Right cardiac atrium (tissue), 5 donors: ENCODE data around the gene RBM19. TPM values are rescaled to one million over a fixed set of nuclear protein-coding genes. Genes with fewer than 3 reads are reported as not detected.

ENCODE experiments used
- ATAC-seq, 2 donors: fragments of 200-7000 bp; cut with Tn5 transposase; one replicate each; pipeline versions ENCODE4 v1.8.0 to v1.9.1; 2020; ENCODE audit warnings: moderate library complexity in 2 of 2, mild to moderate bottlenecking in 1 of 2
- DNase-seq, 3 donors: peaks; one replicate each; pipeline ENCODE4 v3.0.0-alpha.2; 2020
- H3K27ac ChIP-seq: one replicate; pipeline ENCODE4 v1.5.1; 2013; ENCODE audit warnings: mild to moderate bottlenecking, low read length, control low read depth, moderate library complexity
- H3K27me3 ChIP-seq: one replicate; pipeline ENCODE4 v1.6.1; 2013; ENCODE audit not compliant: control insufficient read depth, insufficient read depth
- H3K4me1 ChIP-seq: one replicate; pipeline ENCODE4 v1.6.1; 2013; ENCODE audit warnings: low read length; ENCODE audit not compliant: control insufficient read depth, insufficient read depth
- H3K4me3 ChIP-seq: one replicate; pipeline ENCODE4 v1.5.1; 2013; ENCODE audit warnings: low read length, control low read depth
- H3K9me3 ChIP-seq: one replicate; pipeline ENCODE4 v1.6.1; 2013; ENCODE audit warnings: low read length; ENCODE audit not compliant: control insufficient read depth
- WGBS: extraction: QIAGEN DNeasy Blood & Tissue Kit; methylation state at CpG from one replicate; pipeline ENCODE4 v1.1.7; 2013; 5-methylcytosine and 5-hydroxymethylcytosine counted together
- intact Hi-C, 4 donors: fragments of 100-400 bp; cut with DNase I; formaldehyde crosslinking; loops; one replicate each; pipeline versions ENCODE4 v1.11.0 to v1.14.0; 2022 to 2023
- long read RNA-seq, 4 donors: library from polyadenylated mRNA; unstranded; transcript quantifications; one replicate each; pipeline ENCODE4 v2.0.0, GENCODE V29; 2020 to 2021
- polyA plus RNA-seq: library from polyadenylated mRNA; stranded (reverse); fragments of 200-250 nt; gene quantifications from one replicate; pipeline ENCODE4 v1.2.3, GENCODE V29; 2013
- total RNA-seq, 4 donors: library from RNA; stranded (reverse); fragmentation: NEBNext Ultra II Directional; extraction: Animal tissue kit (Norgen Biotek cat#: 25700); gene quantifications; one replicate each; pipeline ENCODE4 v1.2.1, GENCODE V29; 2021
- donor health status: healthy with polysubstance abuse.
- donor health status: DM: no; HTN: yes; CAD: no.
- donor health status: DM: no; HTN: no; CAD: no.
- donor health status: DM: no; HTN: yes; CAD: no; lungs with severe emphysema.
- donor health status: DM: yes; HTN: yes; CAD: no.

Gene RBM19, protein sequence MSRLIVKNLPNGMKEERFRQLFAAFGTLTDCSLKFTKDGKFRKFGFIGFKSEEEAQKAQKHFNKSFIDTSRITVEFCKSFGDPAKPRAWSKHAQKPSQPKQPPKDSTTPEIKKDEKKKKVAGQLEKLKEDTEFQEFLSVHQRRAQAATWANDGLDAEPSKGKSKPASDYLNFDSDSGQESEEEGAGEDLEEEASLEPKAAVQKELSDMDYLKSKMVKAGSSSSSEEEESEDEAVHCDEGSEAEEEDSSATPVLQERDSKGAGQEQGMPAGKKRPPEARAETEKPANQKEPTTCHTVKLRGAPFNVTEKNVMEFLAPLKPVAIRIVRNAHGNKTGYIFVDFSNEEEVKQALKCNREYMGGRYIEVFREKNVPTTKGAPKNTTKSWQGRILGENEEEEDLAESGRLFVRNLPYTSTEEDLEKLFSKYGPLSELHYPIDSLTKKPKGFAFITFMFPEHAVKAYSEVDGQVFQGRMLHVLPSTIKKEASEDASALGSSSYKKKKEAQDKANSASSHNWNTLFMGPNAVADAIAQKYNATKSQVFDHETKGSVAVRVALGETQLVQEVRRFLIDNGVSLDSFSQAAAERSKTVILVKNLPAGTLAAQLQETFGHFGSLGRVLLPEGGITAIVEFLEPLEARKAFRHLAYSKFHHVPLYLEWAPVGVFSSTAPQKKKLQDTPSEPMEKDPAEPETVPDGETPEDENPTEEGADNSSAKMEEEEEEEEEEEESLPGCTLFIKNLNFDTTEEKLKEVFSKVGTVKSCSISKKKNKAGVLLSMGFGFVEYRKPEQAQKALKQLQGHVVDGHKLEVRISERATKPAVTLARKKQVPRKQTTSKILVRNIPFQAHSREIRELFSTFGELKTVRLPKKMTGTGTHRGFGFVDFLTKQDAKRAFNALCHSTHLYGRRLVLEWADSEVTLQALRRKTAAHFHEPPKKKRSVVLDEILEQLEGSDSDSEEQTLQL
- total RNA-seq (10 to 100 TPM; 16.5 to 21.7 (median 17.5) TPM), polyA plus RNA-seq (12.7 TPM)
- long read RNA-seq, donor 1, full-length matches to known transcripts, result 59 of 94 reads
- long read RNA-seq, donor 1, partial matches to known transcripts, result 11 of 94 reads
- long read RNA-seq, donor 1, other reads (novel, unspliced or antisense), result 24 of 94 reads
- long read RNA-seq, donor 2, full-length matches to known transcripts, result 35 of 56 reads
- long read RNA-seq, donor 2, partial matches to known transcripts, result 9 of 56 reads
- long read RNA-seq, donor 2, other reads (novel, unspliced or antisense), result 12 of 56 reads
- long read RNA-seq, donor 3, full-length matches to known transcripts, result 117 of 175 reads
- long read RNA-seq, donor 3, partial matches to known transcripts, result 24 of 175 reads
- long read RNA-seq, donor 3, other reads (novel, unspliced or antisense), result 34 of 175 reads
- long read RNA-seq, donor 4, full-length matches to known transcripts, result 21 of 34 reads
- long read RNA-seq, donor 4, partial matches to known transcripts, result 5 of 34 reads
- long read RNA-seq, donor 4, other reads (novel, unspliced or antisense), result 8 of 34 reads

DNA sequence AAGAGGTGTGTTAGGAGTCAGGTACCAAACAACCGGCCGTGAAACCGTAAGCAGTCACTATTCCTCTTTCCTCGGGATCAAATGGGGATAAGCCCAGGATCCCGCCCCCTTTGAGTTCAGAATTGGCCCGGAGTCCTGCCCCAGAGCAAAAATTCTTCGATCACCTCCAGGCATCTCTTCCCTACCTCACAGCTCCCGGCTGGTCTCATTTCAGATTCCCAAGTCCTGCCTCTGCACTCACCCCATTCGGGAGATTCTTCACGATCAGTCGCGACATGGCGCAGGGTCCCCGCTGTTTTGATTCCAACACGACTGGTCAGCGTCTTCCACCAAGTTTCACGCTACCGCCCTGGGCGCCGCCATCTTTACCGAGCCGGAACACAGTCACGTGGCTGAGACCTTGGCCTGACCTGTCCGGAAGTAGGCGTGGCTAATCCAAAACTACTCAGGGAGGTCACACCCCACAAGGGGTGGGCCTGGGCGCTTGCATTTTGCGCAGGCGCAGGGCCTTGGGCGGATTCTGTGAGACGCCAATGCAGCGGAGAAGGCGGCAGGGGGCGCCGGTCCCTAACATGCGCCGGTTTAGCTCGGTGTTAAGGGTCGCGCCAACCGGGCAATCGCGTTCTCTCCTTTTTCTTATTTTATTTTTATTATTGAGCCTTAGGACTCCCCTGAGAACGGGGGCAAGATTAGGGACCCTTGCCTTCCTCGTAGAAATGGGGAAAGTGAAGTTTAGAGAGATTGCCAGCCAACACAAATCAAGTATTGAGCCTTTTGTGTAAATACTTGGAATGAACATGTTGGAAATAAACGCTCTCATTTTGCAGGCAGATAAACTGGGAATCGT lies at the start of gene RBM19:
RBM19 (minus strand) TSS at position 375 of the 847 bp plus-strand sequence; CDS start at position 277, 98 bp downstream.
- H3K4me1 ChIP-seq, result peaks cover 6% of the 10 kb centered on the region
- DNase-seq, result peak; percentile 98 to 99 (median 99)
- H3K27ac ChIP-seq, result peak within 1 kb of the TSS; percentile 21
- intact Hi-C loops, result no loop called here
- H3K27me3 ChIP-seq, result no peaks in the 10 kb centered on the region
- under 1% methylated on average over 46 of the region's 46 CpGs for WGBS
- H3K9me3 ChIP-seq, result no peaks in the 10 kb centered on the region
- peak within 1 kb of the TSS; percentile 85 for H3K4me3 ChIP-seq
- peak; percentile 100 for ATAC-seq

DNA sequence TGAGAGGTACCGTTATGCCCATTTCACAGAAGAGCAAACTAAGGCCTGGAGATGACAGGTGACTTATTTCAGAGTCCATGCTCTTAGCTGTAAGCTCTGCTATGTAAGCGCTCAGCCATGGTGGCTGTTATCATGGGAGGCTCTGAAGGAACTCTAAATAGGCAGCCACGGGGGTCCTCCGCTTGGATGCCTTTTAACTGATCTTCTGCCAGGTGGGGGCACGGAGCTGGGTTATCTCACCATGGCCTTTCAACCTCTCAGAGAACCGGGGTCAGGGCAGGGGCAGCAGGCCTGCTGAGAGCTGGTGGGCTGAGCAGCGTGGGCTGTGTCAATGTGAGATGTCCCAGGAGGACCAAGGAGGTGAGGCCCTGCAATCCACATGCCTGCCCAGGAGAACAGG lies 49.7 kb upstream of the RBM19 start:
- DNase-seq, result no peak
- Histone ChIP-seq H3K9me3 (no peaks in the 10 kb centered on the region), H3K27ac (no peak overlapping the region), H3K27me3 (no peaks in the 10 kb centered on the region), H3K4me3 (no peak overlapping the region), H3K4me1 (no peaks in the 10 kb centered on the region)
- 39% methylated on average over 7 of the region's 7 CpGs for WGBS
- intact Hi-C loops, result loop anchor here in 1 of 4 donors (10.0 kb wide), 1 partner anchor 119 kb away; no protein-coding TSS in a partner anchor
- no peak for ATAC-seq

DNA sequence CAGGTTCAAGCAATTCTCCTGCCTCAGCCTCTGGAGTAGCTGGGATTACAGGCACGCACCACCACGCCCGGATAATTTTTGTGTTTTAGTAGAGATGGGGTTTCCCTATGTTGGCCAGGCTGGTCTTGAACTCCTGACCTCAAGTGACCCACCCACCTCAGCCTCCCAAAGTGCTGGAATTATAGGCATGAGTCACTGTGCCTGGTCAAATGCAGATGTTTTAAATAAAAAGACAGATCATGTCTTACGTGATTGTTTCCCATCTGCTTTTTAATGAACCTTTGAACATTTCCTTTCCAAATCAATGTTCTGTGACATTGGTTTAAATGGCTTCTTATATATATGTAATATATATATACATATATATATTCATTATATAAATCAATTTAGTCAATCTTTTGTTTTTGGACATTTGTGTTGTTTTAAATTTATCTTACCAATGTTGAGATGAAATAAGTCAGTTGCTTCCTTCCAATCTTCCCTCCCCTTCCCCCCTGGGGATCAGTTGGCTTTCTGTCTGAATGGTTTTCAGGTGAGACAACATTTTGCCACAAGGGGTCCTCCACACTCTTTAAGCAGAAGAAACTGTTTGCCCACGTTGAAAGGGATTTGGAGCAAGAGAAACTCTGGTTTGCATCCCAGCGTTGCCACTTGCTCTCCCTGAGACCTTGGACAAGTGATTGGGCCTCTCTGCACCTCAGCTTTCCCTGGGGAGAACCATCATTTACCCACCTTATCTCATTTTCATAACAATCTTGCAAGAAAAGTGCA lies 47.6 kb upstream of the RBM19 start:
- ATAC-seq, result no peak
- DNase-seq, result no peak
- intact Hi-C loops, result loop anchor here in 1 of 4 donors (10.0 kb wide), 1 partner anchor 121 kb away; no protein-coding TSS in a partner anchor
- no peak overlapping the region for H3K4me3 ChIP-seq
- H3K4me1 ChIP-seq, result no peaks in the 10 kb centered on the region
- H3K9me3 ChIP-seq, result no peaks in the 10 kb centered on the region
- WGBS, result 38% methylated on average over 6 of the region's 6 CpGs
- H3K27me3 ChIP-seq, result no peaks in the 10 kb centered on the region
- H3K27ac ChIP-seq, result no peak overlapping the region

DNA sequence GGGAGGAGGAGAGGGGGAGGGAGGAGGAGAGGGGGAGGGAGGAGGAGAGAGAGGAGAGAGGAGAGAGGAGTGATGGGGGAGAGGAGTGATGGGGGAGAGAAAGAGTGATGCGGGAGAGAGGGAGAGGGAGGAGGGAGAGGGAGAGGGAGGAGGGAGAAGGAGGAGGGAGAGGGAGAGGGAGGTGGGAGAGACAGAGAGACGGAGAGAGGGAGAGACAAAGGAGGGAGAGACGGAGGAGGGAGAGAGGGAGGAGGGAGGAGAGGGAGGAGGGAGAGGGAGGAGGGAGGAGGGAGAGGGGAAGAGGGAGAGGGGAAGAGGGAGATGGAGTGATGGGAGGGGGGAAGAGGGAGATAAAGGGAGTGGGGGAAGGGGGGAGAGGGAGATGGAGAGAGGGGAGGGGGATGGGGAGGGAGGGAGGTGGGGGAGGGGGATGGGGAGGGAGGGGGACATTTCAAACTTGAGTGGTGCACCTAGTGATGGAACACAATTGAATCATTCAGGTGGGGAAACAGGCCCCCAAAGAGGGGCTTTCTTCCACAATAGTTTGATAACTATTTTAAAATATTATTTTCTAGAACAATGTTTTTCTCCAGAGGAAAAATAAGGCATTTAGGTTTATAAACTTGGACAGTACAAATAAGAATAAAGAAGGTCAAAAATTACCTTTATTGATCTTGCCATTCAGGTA lies 46.8 kb upstream of the RBM19 start:
- H3K9me3 ChIP-seq, result no peaks in the 10 kb centered on the region
- H3K4me1 ChIP-seq, result no peaks in the 10 kb centered on the region
- H3K4me3 ChIP-seq, result no peak overlapping the region
- no peak overlapping the region for H3K27ac ChIP-seq
- H3K27me3 ChIP-seq, result no peaks in the 10 kb centered on the region
- no peak for ATAC-seq
- intact Hi-C loops, result loop anchor here in 1 of 4 donors (10.0 kb wide), 1 partner anchor 122 kb away; no protein-coding TSS in a partner anchor
- 54% methylated on average over 3 of the region's 3 CpGs for WGBS
- DNase-seq, result no peak

DNA sequence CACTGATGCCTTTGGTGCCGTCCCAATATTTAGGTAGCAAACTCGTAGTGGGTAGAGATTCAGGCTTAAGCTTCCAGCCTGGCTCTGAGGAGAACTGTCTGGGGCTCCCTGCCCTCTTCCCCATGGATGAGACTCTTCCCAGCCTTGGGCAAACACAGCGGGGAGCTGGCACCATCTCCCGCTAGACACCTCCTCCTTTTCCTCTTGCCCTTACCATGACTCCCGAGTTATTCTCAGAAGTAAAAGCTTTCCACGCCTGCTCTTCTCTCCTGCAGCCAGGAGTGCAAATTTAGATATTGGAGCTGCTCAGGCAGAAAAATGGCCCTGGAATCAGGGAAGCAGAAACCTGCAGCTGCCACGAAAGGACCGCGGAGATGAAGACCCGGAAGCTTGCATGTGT lies 45.6 kb upstream of the RBM19 start:
- Histone ChIP-seq H3K27ac (no peak overlapping the region), H3K9me3 (no peaks in the 10 kb centered on the region), H3K27me3 (no peaks in the 10 kb centered on the region), H3K4me1 (no peaks in the 10 kb centered on the region), H3K4me3 (no peak overlapping the region)
- 54% methylated on average over 10 of the region's 10 CpGs for WGBS
- intact Hi-C loops, result loop anchor here in 1 of 4 donors (10.0 kb wide), 1 partner anchor 123 kb away; no protein-coding TSS in a partner anchor
- DNase-seq (no peak), ATAC-seq (peak in 1 of 2 donors; percentile 29)

DNA sequence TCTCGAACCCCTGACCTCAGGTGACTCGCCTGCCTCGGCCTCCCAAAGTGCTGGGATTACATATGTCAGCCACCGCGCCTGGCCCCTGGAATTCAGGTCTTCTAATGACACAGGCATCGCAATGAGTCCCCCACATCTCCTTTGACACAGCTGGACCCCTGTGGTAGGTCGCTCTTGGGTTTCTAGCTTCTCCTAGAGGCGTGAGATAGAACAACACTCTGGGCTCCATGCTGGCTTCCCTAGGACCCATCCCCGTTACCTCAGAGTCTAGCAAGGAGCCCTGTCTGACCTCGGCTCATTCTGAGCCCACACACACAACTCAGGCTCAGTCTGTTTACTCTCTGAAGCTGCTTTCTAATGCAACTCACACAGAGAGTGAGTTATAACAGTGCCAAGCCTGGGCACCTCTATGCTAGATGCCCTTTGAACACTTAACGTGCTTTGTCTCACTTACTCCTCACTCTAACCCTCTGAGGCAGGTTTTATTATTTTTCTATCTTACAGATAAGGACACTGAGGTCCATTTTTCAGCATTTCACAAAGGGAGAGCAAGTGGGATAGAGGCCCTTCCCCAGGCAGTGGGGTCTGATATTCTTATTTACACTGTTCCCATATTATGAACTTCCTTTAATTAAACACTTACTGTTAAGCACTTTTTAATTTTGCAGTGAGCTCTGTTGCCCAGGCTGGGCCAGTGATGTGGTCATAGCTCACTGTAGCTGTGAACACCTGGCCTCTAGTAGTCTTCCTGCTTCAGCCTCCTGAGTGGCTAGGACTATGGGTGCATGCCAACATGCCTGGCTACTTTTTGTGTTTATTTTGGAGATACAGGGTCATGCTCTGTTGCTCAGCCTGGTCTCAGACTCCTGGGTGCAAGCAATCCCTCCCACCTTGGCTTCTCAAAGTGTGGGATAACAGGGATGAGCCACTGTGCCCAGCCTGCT lies 40.6 kb upstream of the RBM19 start:
- H3K27me3 ChIP-seq, result no peaks in the 10 kb centered on the region
- no peaks in the 10 kb centered on the region for H3K9me3 ChIP-seq
- H3K4me1 ChIP-seq, result no peaks in the 10 kb centered on the region
- ATAC-seq, result no peak
- no peak for DNase-seq
- H3K4me3 ChIP-seq, result no peak overlapping the region
- intact Hi-C loops, result no loop called here
- 77% methylated on average over 11 of the region's 11 CpGs for WGBS
- no peak overlapping the region for H3K27ac ChIP-seq

DNA sequence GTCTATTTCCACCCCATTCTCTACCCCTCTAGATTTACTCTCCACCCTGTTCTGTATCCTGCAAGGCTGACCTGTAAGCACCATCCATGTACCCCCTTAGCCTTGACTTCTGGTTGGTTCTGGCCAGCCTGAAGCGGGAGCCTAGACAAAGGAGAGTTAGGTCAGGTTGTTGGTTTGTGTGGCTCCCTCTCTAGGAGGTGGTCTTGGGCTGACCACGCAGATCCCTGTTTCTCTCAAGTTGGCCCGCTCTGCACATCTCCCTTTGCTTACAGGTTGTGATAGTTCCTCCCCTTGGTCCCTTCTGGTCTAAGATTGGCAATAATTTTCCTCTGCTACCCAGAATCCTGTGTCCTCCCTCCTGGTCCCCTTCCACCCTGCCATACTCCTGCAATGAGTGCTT lies 38.3 kb upstream of the RBM19 start:
- H3K27me3 ChIP-seq, result no peaks in the 10 kb centered on the region
- WGBS, result 88% methylated on average over 3 of the region's 3 CpGs

DNA sequence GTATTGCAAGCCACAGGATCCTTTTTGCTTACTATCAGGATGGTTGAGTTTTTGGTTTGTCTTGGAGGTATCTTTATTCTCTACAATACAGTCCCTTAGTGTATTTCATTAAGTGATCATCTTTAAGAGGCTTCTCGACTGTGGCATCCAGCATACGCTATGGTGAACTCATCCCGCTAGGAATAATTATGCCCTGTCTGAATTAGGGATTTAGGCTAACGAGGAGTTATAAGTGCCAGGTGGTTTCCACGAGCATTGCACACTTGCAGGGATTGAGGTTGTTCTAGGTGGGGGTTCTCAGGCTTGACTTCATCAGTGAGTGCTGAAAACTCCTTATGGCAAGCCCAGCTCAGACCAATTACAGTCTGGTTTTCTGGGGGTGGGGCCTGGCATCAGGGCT lies 37.2 kb upstream of the RBM19 start:
- no peaks in the 10 kb centered on the region for H3K27me3 ChIP-seq

More for the DNA sequence above, 38.3 kb upstream of the RBM19 start:
- ATAC-seq (no peak), DNase-seq (no peak)
- Histone ChIP-seq H3K9me3 (no peaks in the 10 kb centered on the region), H3K4me1 (no peaks in the 10 kb centered on the region), H3K4me3 (no peak overlapping the region), H3K27ac (no peak overlapping the region)
- intact Hi-C loops, result no loop called here

More for the DNA sequence above, 37.2 kb upstream of the RBM19 start:
- Histone ChIP-seq H3K4me1 (no peaks in the 10 kb centered on the region), H3K27ac (no peak overlapping the region), H3K9me3 (no peaks in the 10 kb centered on the region), H3K4me3 (no peak overlapping the region)
- no peak for DNase-seq
- 80% methylated on average over 5 of the region's 5 CpGs for WGBS
- intact Hi-C loops, result no loop called here
- ATAC-seq, result no peak
